Measurements from ENCODE around the gene BACH2.

BACH2 gene

DNA sequence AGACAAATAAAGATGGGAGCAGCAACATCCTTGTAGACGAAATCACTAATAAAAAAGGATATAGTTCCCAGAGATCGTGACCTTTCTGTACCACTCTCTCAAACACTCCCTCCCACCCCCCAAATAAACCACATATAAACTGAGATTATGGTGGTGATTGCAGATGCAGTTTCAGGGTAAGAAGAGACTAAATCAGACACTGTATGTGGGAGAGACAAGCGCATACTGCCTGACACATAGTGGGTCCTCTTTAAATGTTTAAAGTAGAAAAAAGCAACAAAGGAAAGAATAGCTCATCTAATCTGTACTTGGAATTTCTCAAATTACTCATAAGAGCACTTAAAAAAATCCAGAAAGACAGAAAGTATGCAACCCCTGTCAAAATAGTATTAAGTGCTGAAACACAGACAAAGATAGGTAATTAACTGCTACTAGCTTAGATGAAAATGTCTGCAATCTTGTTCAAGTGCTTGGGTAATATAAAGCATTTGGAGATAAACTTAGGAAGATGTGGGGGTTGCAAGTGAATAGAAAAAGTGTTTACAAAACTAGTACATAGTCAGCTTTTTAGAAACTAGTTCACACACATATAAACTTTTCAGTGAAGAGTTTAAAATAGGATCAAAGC, 151.6 kb downstream of the BACH2 start:
- Histone ChIP-seq H3K27ac (ENCODE audit: low read depth, low read length) (no peak overlapping the region), H3K4me2 (ENCODE audit: low read length) (no peak overlapping the region), H3K9me2 (replicated peaks; ENCODE audit: control insufficient read depth, low read length) (no peaks in the 10 kb centered on the region), H3F3A (ENCODE audit: control insufficient read depth, insufficient read depth) (peaks cover 42% of the 10 kb centered on the region), H3K4me1 (ENCODE audit: control insufficient read depth, low read length) (peaks cover 98% of the 10 kb centered on the region), H3K27me3 (ENCODE audit: control insufficient read depth, low read length) (no peaks in the 10 kb centered on the region), H3K9me3 (ENCODE audit: control insufficient read depth, insufficient read depth, low read length) (no peaks in the 10 kb centered on the region), H3K36me3 (ENCODE audit: control insufficient read depth, low read length) (peaks cover 98% of the 10 kb centered on the region), H3K4me3 (ENCODE audit: low read length) (no peak overlapping the region), H4K20me1 (ENCODE audit: control insufficient read depth, insufficient read depth, low read depth, low read length) (peaks cover 60% of the 10 kb centered on the region), H3K79me2 (ENCODE audit: control insufficient read depth, low read length) (peaks cover 100% of the 10 kb centered on the region)
- no peak for TF ChIP-seq EZH2phosphoT487 (IDR thresholded peaks at IDR 0.05; ENCODE audit: borderline replicate concordance, low read length)
- TF ChIP-seq, protein P1, sequence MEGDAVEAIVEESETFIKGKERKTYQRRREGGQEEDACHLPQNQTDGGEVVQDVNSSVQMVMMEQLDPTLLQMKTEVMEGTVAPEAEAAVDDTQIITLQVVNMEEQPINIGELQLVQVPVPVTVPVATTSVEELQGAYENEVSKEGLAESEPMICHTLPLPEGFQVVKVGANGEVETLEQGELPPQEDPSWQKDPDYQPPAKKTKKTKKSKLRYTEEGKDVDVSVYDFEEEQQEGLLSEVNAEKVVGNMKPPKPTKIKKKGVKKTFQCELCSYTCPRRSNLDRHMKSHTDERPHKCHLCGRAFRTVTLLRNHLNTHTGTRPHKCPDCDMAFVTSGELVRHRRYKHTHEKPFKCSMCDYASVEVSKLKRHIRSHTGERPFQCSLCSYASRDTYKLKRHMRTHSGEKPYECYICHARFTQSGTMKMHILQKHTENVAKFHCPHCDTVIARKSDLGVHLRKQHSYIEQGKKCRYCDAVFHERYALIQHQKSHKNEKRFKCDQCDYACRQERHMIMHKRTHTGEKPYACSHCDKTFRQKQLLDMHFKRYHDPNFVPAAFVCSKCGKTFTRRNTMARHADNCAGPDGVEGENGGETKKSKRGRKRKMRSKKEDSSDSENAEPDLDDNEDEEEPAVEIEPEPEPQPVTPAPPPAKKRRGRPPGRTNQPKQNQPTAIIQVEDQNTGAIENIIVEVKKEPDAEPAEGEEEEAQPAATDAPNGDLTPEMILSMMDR (IDR thresholded peaks at IDR 0.05; ENCODE audit: low read depth, low read length, poor library complexity, severe bottlenecking) = no peak

DNA sequence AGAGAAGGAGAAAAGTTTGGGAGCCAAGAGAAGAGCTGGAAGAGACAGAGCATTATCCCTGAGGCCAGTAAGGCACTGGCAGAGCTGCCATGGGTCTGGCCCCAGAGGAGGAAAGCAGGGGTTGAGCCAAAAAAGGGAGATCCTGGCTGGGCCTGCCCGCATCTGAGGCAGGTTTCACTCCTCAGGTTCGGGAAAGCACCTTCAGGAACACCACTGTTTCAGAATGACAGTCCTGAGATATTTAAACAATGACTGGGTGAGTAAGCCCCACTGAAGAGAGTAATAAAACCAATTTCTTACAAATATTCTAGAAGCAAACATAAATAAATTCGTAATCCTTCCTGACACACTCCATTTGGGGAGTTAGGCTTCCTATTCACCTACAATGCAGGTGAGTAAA, 152.2 kb downstream of the BACH2 start:
- H4K20me1 ChIP-seq (ENCODE audit: control insufficient read depth, insufficient read depth, low read depth, low read length) = peaks cover 60% of the 10 kb centered on the region
- peaks cover 100% of the 10 kb centered on the region for H3K79me2 ChIP-seq (ENCODE audit: control insufficient read depth, low read length)
- H3K27ac ChIP-seq (ENCODE audit: low read depth, low read length) = no peak overlapping the region
- H3K36me3 ChIP-seq (ENCODE audit: control insufficient read depth, low read length) = peaks cover 98% of the 10 kb centered on the region
- H3K4me1 ChIP-seq (ENCODE audit: control insufficient read depth, low read length) = peaks cover 98% of the 10 kb centered on the region
- H3K9me3 ChIP-seq (ENCODE audit: control insufficient read depth, insufficient read depth, low read length) = no peaks in the 10 kb centered on the region
- H3K4me3 ChIP-seq (ENCODE audit: low read length) = no peak overlapping the region
- peaks cover 48% of the 10 kb centered on the region for H3F3A ChIP-seq (ENCODE audit: control insufficient read depth, insufficient read depth)
- no peaks in the 10 kb centered on the region for H3K27me3 ChIP-seq (ENCODE audit: control insufficient read depth, low read length)
- H3K4me2 ChIP-seq (ENCODE audit: low read length) = 0 out of 2 replicates have a peak overlapping the region, but pooled peaks have one; percentile 1
- TF ChIP-seq, protein P1 (IDR thresholded peaks at IDR 0.05; ENCODE audit: low read depth, low read length, poor library complexity, severe bottlenecking) = no peak
- TF ChIP-seq EZH2phosphoT487 (IDR thresholded peaks at IDR 0.05; ENCODE audit: borderline replicate concordance, low read length) = no peak
- no peaks in the 10 kb centered on the region for H3K9me2 ChIP-seq (replicated peaks; ENCODE audit: control insufficient read depth, low read length)

DNA sequence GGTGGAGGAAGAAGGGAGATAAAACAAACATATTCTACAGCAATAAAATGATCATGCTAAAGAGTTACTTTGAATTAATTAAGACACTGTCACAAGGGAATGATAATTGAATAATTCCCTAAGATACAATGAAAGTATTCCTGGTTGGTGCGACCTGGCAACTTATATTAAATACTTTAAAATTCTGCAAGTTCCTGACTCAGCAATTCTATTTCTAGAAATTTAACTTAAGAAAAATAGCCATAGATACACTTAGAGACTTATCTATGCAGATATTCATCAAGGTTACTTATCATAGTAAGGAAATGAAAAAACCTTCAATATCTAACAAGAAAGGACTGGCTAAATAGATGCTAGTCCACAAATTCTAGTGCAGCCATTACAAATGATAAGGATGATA, 156.0 kb downstream of the BACH2 start:
- Histone ChIP-seq H3K27me3 (ENCODE audit: control insufficient read depth, low read length) (no peaks in the 10 kb centered on the region), H4K20me1 (ENCODE audit: control insufficient read depth, insufficient read depth, low read depth, low read length) (peaks cover 71% of the 10 kb centered on the region), H3K79me2 (ENCODE audit: control insufficient read depth, low read length) (peaks cover 100% of the 10 kb centered on the region), H3K27ac (ENCODE audit: low read depth, low read length) (no peak overlapping the region), H3K9me2 (replicated peaks; ENCODE audit: control insufficient read depth, low read length) (no peaks in the 10 kb centered on the region), H3K4me3 (ENCODE audit: low read length) (no peak overlapping the region), H3F3A (ENCODE audit: control insufficient read depth, insufficient read depth) (peaks cover 60% of the 10 kb centered on the region), H3K4me2 (ENCODE audit: low read length) (no peak overlapping the region), H3K9me3 (ENCODE audit: control insufficient read depth, insufficient read depth, low read length) (no peaks in the 10 kb centered on the region), H3K4me1 (ENCODE audit: control insufficient read depth, low read length) (peaks cover 99% of the 10 kb centered on the region), H3K36me3 (ENCODE audit: control insufficient read depth, low read length) (peaks cover 98% of the 10 kb centered on the region)
- TF ChIP-seq, protein P1 (IDR thresholded peaks at IDR 0.05; ENCODE audit: low read depth, low read length, poor library complexity, severe bottlenecking) = no peak
- TF ChIP-seq EZH2phosphoT487 (IDR thresholded peaks at IDR 0.05; ENCODE audit: borderline replicate concordance, low read length) = no peak
